Activated T-cell treated with anti-CD3 and anti-CD28 coated beads for 24 hours (primary cell): ENCODE data around the gene PLXNA3.

Source experiments
- DNase-seq: peaks from one replicate; pipeline ENCODE4 v3.0.0-alpha.2; 2020; ENCODE audit warnings: low read depth

PLXNA3 gene

DNA sequence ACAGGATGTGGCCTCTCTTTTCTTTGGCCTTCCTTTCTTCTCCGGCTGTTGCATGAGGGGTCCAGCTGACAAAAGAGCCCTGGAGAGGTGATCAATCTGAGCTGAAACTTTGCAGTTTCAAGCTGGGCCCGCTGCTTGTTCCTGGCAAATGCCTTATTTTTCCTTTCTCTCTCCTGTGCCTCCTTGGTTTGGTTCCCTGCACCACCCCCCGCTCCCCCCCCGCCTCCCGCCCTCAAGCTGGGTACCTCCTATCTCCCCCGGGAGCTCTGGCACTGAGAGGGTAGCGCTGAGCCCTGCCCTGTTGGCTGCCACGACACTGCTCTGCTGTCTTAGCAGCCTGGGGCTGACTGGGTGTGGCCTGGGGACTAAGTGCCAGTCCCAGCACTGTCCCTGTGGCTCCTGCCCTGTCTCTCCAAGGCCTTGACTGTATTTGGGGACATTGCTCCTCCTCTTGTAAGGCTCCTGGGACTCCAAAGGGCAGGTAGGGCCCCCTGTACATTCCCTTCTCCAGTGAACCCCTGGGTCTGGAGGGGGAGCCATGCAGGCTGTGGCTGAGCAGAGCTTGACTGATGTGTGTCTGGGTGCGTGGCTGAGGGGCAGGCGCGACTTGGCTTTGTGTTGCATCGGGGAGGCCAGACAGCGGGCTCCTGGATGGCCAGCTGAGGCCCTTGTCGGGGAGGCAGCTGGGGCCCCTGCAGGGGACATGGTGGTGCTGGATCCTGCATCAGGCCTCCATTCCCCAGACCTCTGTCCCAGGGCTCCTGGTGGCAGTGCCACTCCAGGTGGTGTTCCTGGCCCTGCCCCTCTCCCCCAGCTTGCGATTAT lies 1.1 kb downstream of the PLXNA3 start:
- no peak for DNase-seq

DNA sequence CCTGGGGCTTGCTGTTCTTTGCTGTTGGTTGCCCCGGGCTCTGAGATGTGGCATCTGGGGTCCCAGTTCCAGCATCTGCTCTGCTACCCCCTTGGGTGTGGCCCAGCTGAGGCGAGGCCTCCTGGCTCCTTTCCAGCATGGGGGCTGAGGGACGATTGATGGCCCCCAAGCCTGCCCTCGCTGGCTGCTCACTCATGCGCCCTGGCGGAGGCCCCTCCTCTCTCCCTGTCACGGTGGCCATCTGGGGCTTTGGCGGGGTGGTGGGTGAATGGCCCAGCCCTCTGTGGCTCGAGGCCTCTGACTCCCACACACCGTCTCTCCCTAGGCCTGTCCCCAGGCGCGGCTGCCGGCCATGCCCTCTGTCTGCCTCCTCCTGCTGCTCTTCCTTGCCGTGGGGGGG lies 1.8 kb downstream of the PLXNA3 start:
- no peak for DNase-seq

DNA sequence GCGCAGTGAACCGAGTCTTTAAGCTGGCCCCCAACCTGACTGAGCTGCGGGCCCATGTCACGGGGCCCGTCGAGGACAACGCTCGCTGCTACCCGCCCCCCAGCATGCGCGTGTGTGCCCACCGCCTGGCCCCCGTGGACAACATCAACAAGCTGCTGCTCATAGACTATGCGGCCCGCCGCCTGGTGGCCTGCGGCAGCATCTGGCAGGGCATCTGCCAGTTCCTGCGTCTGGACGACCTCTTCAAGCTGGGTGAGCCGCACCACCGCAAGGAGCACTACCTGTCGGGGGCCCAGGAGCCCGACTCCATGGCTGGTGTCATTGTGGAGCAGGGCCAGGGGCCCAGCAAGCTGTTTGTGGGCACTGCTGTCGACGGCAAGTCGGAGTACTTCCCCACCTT lies 2.2 kb downstream of the PLXNA3 start:
- no peak for DNase-seq

DNA sequence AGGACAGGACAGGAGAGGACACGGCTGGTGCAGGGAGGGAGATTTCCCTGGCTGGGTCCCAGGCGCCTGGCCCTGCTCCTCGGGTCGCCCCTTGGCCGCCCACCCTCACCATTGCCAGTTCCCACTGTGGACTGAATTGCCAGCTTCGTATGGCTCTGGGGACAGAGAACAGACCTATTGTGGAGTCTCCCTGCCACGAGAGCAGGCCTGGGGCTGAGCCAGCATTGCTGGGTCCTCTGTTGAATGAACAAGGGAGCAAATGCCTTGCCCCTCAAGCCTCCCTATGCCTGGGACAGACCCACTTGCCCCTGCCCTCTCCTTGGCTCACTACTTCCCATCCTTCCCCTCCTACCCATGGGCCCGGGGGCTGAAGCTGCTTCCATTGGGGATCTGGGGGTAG lies 4.3 kb downstream of the PLXNA3 start:
- DNase-seq: no peak

DNA sequence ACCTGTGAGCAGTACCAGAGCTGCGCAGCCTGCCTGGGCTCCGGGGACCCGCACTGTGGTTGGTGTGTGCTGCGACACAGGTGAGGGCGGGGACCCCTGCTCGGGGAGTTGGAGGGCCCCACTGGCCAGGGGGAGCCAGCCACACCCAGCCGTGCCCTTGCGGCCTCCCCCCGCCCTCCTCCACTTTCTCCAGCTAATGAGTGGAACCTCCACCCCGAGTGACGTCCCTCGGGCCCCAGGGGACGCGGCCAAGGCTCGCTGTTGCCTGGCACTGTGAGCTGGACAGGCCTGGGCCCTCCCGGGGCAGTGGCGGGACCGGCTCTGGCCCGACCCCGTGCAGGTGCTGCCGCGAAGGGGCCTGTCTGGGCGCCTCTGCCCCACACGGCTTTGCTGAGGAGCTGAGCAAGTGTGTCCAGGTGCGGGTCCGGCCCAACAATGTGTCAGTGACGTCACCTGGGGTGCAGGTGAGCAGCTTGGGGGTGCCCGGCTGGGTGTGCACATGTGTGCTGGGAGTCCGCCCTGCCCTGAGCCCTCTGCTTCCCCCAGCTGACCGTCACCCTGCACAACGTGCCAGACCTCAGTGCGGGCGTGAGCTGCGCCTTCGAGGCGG lies 5.6 kb downstream of the PLXNA3 start:
- no peak for DNase-seq

DNA sequence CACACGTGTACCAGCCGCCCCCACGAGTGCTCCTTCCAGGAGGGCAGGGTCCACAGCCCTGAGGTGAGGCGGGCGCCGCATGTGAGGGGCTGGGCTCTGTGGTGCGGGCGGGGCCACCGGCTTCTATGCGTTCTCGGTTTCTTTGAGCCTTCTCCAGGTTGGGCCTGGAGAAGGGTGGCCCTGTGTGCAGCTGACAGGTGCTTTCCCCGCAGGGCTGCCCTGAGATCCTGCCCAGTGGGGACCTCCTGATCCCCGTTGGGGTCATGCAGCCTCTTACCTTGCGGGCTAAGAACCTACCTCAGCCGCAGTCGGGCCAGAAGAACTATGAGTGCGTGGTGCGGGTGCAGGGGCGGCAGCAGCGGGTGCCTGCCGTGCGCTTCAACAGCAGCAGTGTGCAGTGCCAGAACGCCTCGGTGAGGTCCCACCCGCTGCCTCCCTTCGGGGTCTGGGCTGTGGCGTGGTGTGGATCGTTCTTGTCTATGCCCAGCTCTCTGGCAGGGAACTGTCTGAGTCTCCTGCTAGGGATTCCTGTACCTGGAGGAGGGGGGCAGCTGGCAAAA lies 6.8 kb downstream of the PLXNA3 start:
- DNase-seq: no peak

DNA sequence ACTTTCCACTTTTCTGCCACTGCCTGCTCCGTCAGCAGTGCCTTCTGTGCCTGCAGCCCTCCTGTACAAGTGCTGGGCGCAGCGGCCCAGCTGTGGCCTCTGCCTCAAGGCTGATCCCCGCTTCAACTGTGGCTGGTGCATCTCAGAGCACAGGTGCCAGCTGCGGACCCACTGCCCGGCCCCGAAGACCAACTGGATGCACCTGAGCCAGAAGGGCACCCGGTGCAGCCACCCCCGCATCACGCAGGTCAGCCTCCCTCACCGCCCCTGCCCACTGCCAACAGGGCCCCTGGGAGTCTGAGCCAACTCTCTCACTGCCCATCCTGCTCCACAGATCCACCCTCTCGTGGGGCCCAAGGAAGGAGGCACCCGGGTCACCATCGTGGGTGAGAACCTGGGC lies 7.5 kb downstream of the PLXNA3 start:
- DNase-seq: no peak

DNA sequence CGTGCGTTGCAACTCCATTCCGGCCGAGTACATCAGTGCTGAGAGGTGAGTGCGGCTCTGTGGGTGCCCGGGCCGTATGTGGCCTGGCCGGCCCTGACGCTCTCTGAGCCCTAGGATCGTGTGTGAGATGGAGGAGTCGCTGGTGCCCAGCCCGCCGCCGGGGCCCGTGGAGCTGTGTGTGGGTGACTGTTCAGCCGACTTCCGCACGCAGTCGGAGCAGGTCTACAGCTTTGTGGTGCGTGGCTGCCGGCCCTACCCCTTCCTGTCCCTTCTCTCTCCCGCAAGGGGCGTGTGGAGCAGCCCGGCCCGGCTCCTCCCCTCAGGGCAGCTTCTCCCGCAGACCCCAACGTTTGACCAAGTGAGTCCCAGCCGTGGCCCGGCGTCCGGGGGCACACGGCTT lies 8.0 kb downstream of the PLXNA3 start:
- DNase-seq: no peak

DNA sequence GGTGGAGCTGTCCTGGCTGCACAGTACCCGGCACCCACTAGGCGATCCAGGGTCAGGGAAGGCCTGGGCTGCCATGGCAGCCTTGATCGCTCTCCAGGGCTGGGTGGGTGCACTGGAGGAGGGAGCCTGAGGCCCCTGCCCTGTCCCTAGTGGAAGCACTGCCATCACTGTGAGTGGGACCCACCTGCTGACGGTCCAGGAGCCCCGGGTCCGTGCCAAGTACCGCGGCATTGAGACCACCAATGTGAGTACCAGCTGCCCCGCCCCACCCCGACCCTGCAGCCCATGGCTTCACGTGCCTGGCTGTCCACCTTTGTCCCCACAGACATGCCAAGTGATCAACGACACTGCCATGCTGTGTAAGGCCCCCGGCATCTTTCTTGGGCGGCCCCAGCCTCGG lies 8.8 kb downstream of the PLXNA3 start:
- DNase-seq: no peak

DNA sequence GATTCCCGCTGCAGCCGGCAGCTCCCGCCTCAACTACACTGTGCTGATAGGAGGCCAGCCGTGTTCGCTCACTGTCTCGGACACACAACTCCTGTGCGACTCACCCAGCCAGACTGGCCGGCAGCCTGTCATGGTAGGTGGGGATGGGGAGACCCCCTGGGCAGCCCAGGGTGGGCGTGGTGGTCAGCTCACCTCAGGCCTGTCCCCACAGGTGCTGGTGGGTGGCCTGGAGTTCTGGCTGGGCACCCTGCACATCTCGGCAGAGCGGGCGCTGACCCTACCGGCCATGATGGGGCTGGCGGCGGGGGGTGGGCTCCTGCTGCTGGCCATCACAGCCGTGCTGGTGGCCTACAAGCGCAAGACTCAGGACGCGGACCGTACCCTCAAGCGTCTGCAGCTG lies 9.5 kb downstream of the PLXNA3 start:
- DNase-seq: no peak

DNA sequence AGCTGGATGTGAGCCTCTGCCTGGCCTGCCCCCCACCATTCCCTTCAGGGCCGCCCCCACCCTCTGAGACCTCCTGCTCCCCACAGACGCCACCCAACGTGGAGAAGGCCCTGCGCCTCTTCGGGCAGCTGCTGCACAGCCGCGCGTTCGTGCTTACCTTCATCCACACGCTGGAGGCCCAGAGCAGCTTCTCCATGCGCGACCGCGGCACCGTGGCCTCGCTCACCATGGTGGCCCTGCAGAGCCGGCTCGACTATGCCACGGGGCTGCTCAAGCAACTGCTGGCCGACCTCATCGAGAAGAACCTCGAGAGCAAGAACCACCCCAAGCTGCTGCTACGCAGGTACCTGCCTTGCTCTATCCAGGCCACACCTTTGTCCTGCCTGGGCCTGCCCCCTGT lies 10.1 kb downstream of the PLXNA3 start:
- DNase-seq: no peak

DNA sequence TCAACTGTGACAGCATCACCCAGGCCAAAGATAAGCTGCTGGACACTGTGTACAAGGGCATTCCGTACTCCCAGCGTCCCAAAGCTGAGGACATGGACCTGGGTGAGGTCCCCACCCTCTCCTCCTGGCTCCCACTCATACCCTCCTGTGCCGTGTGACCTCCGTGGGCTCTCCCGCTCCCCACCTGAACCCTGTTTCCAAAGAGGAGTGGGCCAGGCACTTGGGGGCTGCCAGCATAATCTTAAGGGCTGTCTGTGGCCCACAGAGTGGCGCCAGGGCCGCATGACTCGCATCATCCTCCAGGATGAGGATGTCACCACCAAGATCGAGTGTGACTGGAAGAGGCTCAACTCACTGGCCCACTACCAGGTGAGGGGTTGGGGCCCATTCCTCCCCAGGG lies 11.0 kb downstream of the PLXNA3 start:
- DNase-seq: no peak

DNA sequence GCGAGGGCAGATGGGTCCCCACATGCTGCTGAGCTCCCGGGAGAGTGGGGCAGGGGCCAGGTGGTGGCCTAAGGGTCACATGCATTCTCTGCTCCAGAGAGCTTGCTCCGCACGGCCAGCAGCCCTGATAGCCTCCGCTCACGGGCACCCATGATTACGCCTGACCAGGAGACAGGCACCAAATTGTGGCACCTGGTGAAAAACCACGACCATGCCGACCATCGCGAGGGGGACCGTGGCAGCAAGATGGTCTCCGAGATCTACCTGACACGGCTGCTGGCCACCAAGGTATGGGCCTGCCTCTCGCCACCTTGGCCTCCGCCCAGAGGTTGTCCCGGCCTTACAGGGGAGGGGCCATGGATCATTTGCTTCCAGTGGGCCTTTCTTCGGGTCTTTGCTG lies 11.8 kb downstream of the PLXNA3 start:
- no peak for DNase-seq

DNA sequence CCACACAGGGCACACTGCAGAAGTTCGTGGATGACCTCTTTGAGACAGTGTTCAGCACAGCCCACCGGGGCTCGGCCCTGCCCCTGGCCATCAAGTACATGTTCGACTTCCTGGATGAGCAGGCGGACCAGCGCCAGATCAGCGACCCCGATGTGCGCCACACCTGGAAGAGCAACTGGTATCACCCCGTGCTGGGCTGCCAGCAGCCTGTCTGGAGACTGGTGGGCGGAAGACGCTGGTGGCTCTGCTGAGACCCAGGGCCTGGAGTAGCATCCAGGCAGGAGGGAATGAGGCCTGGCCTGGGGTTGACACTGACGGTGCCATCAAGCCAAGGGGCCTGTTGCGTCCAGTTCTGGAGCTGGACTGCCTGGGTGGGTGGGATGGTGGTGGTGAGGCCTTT lies 12.4 kb downstream of the PLXNA3 start:
- no peak for DNase-seq

DNA sequence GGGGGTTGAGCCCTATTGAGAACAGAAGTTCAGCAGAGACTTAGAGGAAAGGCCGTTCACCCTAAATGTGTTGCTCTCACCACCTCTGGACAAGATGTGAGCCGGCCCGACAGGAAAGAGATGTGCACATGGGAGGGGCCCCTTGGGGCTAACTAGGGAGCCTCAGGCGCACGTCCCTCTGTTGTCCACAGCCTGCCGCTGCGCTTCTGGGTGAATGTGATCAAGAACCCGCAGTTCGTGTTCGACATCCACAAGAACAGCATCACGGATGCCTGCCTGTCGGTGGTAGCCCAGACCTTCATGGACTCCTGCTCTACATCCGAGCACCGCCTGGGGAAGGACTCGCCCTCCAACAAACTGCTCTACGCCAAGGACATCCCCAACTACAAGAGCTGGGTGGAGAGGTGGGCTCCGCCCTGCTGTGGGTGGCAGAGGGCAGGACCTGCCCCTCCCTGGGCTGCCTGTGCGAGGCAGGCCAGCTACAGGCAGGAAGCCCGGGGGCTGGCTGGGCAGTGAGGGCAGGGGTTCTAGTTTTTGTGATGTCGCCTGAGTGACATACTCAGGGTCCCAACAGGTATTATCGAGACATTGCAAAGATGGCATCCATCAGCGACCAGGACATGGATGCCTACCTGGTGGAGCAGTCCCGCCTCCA lies 13.0 kb downstream of the PLXNA3 start:
- no peak for DNase-seq

DNA sequence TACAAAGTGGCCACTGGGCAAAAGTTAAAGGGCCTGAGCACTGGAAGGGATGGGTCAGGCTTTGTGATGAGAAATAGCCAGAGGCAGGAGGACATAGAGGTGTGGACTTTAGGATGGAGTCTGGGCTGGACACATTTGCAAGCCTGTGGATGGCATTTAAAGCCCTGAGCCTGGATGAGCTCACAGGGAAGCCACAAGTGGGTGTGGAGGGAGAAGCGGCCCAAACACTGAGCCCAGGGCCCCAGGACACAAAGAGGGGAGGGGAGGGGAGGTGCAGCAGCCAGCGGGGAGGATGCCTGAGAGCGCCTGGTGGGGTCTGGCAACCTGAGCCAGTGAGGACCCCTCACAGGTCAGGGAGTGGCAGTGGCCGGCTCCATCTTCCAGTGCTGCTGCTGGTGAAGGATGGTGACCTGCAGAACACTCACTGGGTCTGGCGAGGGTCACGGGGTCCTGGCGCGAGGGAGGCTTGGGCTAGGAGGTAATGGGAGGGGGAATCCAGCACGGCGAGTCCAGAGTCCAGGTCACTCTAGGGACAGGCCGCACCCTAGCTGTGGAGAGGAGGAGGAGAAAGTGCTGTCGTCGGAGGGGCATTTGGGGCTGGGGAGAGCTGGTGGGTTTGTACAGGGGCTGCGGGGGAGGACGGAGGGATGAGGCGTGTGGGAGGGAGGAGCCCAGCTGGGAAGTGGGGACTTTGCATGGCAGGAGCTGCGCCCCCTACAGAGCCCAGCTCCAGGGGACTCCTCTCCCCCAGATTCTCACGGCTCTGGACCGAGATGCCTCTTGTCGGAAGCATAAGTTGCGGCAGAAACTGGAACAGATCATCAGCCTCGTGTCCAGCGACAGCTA lies 14.0 kb downstream of the PLXNA3 start:
- no peak for DNase-seq

DNA sequence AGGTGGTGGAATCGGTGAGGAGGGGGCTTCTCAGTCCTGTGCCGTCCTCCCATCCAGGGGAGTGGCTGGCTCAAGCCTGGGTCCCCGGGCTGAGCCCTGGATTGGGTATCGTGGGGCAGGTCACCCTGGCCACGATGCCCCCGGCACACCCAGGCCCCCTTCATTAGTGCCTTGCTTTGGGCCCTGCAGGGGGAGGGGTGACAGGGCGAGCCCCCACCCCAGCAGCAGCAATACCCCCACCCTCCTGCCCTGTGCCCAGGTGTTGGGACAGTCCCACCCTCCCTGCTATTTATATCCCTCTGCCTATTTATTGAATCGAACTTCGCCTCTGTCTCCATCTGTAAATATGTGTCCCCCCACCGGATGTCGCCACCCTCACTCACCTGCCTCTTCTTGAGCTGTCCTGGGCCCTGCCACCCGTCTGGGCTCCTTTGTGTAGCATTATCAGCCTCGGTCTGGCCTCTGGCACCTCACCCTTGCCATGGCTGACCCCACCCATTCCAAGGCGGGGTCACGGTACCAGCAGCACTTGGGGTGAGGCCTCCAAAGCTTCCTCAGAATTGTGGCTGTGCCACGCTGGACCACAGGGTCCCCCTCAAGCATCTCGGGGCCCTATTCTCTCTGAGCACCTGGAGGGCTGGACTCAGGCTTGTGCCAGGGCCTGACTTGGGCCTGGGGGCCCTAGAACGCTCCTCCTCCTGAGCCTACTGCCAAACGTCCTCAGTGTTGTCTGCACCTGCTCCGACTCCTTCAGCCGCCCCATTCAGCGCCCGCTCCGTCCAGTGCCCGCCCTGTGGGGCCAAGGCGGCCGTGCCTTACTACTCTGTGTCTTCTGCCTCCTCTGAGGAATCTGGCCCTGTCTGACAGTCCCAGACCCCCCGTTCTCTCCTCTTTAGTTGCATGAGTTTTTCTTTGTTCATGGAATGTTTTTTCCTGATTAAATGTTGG lies 14.9 kb downstream of the PLXNA3 start:
- no peak for DNase-seq

DNA sequence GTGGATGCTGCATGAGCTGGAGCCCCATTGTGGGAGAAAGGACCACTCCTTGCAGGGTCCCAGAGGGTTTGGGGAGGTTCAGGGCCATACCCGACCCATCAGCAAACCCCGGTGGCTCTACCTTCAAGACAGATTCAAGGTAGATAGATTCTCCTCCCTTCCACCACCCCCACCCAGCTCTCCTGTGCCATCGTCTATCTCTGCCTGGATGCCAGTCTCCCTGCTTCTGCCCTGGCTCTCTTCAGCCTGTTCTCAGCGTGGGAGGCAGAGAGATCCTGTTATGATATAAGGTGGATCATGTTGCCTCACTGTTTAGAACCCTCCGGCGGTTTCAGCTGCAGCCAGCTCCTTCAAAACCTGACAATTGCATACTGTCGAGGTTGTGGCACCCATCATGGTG lies 15.6 kb downstream of the PLXNA3 start:
- DNase-seq: no peak

DNA sequence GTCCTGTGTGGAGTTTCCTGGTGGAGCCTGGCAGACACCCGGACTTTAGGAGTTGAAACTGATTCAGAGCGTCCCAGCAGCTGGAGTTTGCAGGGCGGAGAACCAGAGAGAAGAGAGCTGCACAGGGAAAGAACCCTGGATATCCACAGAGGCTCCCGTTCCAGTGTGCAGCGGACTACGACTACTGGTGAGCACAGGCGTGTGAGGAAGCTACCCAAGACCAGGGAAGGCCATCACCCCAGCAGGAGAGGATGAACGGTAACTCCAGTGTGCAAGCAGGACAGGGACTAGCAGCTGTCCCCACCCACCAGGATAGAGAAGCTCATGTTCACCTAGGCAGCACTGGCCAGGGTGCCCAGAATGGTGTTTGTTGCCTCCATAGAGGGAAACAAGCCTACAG lies 18.7 kb downstream of the PLXNA3 start:
- DNase-seq: no peak

DNA sequence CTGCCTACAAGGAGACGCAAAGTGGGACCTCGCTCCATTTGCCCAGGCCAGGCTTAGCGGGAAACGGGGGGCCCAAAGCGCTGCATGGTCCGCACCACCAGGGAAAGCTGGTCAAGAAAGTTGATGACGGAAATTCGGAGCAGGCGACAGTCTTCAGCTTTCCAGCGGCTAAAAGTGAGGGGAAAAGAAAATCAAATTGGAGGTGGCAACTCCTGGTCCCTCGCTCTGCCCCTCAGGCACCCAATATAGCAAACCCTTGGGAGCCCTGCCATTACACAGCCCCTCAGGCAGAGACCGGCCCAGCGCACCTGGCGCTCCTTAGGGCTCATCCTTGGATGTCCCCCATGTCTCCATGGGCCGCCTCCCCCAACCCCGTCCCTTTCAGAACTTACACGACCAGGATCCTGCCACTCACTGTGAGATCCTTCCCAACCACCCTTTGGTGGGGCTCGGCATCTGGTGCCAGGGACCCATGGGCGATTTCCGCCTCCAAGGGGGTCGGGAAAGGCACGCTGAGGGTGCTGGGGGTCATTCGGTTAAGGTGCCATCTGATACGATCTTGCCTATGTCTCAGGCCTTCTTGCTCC lies 19.9 kb downstream of the PLXNA3 start:
- DNase-seq: no peak
